GM23338 (cell line): ENCODE results near the gene BMP5. TPM values are rescaled to one million over a fixed set of nuclear protein-coding genes. Genes with fewer than 3 reads are reported as not detected.

ENCODE experiments used
- ATAC-seq: fragments of 200-7000 bp; cut with Tn5 transposase; 3 replicates; pipeline ENCODE4 v1.9.1; 2020
- DNase-seq: peaks from one replicate; pipeline ENCODE4 v3.0.0-alpha.2; 2015; ENCODE audit warnings: low spot score
- H2AFZ ChIP-seq: fragments of 200-600 bp; sonication (generic); 2 replicates; pipeline ENCODE4 v1.8.0; 2016; ENCODE audit warnings: antibody characterized with exemption, mild to moderate bottlenecking, moderate library complexity
- H3F3A ChIP-seq: fragments of 200-600 bp; sonication (generic); replicated peaks from 2 replicates; pipeline ENCODE4 v1.8.0; 2017; ENCODE audit warnings: antibody characterized with exemption, mixed run types, low read depth
- H3K27ac ChIP-seq: fragments of 200-600 bp; sonication (generic); 2 replicates; pipeline ENCODE4 v1.6.1; 2016; ENCODE audit warnings: low read depth
- H3K27me3 ChIP-seq: fragments of 200-600 bp; sonication (generic); 2 replicates; pipeline ENCODE4 v1.8.0; 2016; ENCODE audit warnings: mild to moderate bottlenecking, mixed run types, moderate library complexity; ENCODE audit not compliant: insufficient read depth
- H3K36me3 ChIP-seq: fragments of 200-600 bp; sonication (generic); 2 replicates; pipeline ENCODE4 v1.8.0; 2016; ENCODE audit warnings: mild to moderate bottlenecking; ENCODE audit not compliant: insufficient read depth
- H3K4me1 ChIP-seq: fragments of 200-600 bp; sonication (generic); 2 replicates; pipeline ENCODE4 v1.8.0; 2016; ENCODE audit warnings: mild to moderate bottlenecking, moderate library complexity; ENCODE audit not compliant: insufficient read depth
- H3K4me2 ChIP-seq: fragments of 200-600 bp; sonication (generic); 2 replicates; pipeline ENCODE4 v1.7.1; 2017; ENCODE audit warnings: mixed run types
- H3K4me3 ChIP-seq: fragments of 200-600 bp; sonication (generic); 2 replicates; pipeline ENCODE4 v1.6.1; 2016; ENCODE audit warnings: mixed run types
- H3K79me2 ChIP-seq: fragments of 200-600 bp; sonication (generic); replicated peaks from 2 replicates; pipeline ENCODE4 v1.8.0; 2017; ENCODE audit warnings: mild to moderate bottlenecking; ENCODE audit not compliant: insufficient read depth
- H3K9me2 ChIP-seq: fragments of 200-600 bp; sonication (generic); 2 replicates; pipeline ENCODE4 v1.8.0; 2017; ENCODE audit not compliant: insufficient read depth
- H4K20me1 ChIP-seq: fragments of 200-600 bp; sonication (generic); replicated peaks from 2 replicates; pipeline ENCODE4 v1.8.0; 2017; ENCODE audit warnings: mild to moderate bottlenecking; ENCODE audit not compliant: insufficient read depth
- H3K27ac Mint-ChIP-seq: 2 replicates; pipeline ENCODE4 v1.8.0; 2020; ENCODE audit warnings: inconsistent platforms, mild to moderate bottlenecking, moderate library complexity, mixed read lengths
- H3K27me3 Mint-ChIP-seq: 3 replicates; pipeline ENCODE4 v1.8.0; 2022; ENCODE audit warnings: low read depth, mild to moderate bottlenecking, moderate library complexity, mixed read lengths, inconsistent platforms; ENCODE audit not compliant: insufficient read depth, poor library complexity
- H3K36me3 Mint-ChIP-seq: 3 replicates; pipeline ENCODE4 v1.8.0; 2021; ENCODE audit warnings: low read depth, mild to moderate bottlenecking, inconsistent platforms, moderate library complexity, mixed read lengths
- H3K4me1 Mint-ChIP-seq: 3 replicates; pipeline ENCODE4 v1.8.0; 2020; ENCODE audit warnings: mild to moderate bottlenecking, inconsistent platforms, mixed read lengths
- H3K4me3 Mint-ChIP-seq: 3 replicates; pipeline ENCODE4 v1.8.0; 2021; ENCODE audit warnings: moderate library complexity, mild to moderate bottlenecking, inconsistent platforms, mixed read lengths
- H3K9me3 Mint-ChIP-seq: 3 replicates; pipeline ENCODE4 v1.8.0; 2020; ENCODE audit warnings: moderate library complexity, mild to moderate bottlenecking, inconsistent platforms, mixed read lengths
- CREB1 ChIP-seq: fragments of 250-450 bp; sonication (Bioruptor Pico); IDR thresholded peaks from 2 replicates; pipeline ENCODE4 v1.5.0; 2020; ENCODE audit warnings: low read depth, mild to moderate bottlenecking, moderate library complexity
- CTCF ChIP-seq, 2 experiments: fragments of 200-600 bp in 1 of 2; sonication (generic) in 1 of 2; conservative IDR thresholded peaks; 2 replicates each; pipeline versions ENCODE4 v1.5.1 to v1.6.1; 2016 to 2017; ENCODE audit warnings: antibody characterized with exemption in 2 of 2, low read depth in 2 of 2, mild to moderate bottlenecking in 2 of 2, moderate library complexity in 1 of 2
- ETS1 ChIP-seq: IDR thresholded peaks from 2 replicates; pipeline ENCODE4 v1.6.1; 2016; ENCODE audit warnings: antibody characterized with exemption
- EZH2 ChIP-seq: fragments of 200-600 bp; sonication (generic); IDR thresholded peaks from one replicate; pipeline ENCODE4 v1.8.0; 2017; ENCODE audit warnings: antibody characterized with exemption, mild to moderate bottlenecking, low read depth; ENCODE audit not compliant: unreplicated experiment
- JUNB ChIP-seq: IDR thresholded peaks from one replicate; pipeline ENCODE4 v1.6.1; 2016; ENCODE audit warnings: antibody characterized with exemption; ENCODE audit not compliant: unreplicated experiment
- NANOG ChIP-seq: IDR thresholded peaks from 2 replicates; pipeline ENCODE4 v1.6.1; 2016; ENCODE audit warnings: antibody characterized with exemption, borderline replicate concordance
- POLR2AphosphoS5 ChIP-seq: IDR thresholded peaks from 2 replicates; pipeline ENCODE4 v1.6.1; 2016; ENCODE audit warnings: antibody characterized with exemption, low read depth
- REST ChIP-seq: IDR thresholded peaks from one replicate; pipeline ENCODE4 v1.6.1; 2018; ENCODE audit warnings: antibody characterized with exemption; ENCODE audit not compliant: unreplicated experiment
- STAT1 ChIP-seq: IDR thresholded peaks from one replicate; pipeline ENCODE4 v1.6.1; 2016; ENCODE audit warnings: antibody characterized with exemption; ENCODE audit not compliant: unreplicated experiment
- ZNF114 ChIP-seq: fragments of 250-450 bp; sonication (Bioruptor Pico); IDR thresholded peaks from 2 replicates; pipeline ENCODE4 v1.5.0; 2020; ENCODE audit warnings: mild to moderate bottlenecking, moderate library complexity
- ZNF331 ChIP-seq: fragments of 250-450 bp; sonication (Bioruptor Pico); IDR thresholded peaks from 2 replicates; pipeline ENCODE4 v1.5.0; 2020; ENCODE audit warnings: low read depth, mild to moderate bottlenecking, moderate library complexity
- polyA plus RNA-seq: library from polyadenylated mRNA; unstranded; fragments of >200 nt; fragmentation: Nextera tagmentation; extraction: Ambion mirVana; gene quantifications from 2 replicates; pipeline ENCODE4 v1.2.1, GENCODE V29; 2016
- total RNA-seq: library from RNA; depleted of rRNA; stranded (reverse); fragments of >200 nt; shearing (Covaris generic); gene quantifications from 2 replicates; pipeline ENCODE4 v1.2.3, GENCODE V29; 2014

The BMP5 gene
- total and polyA plus RNA-seq, 2 experiments from 2014 or later: 0.06 to 0.07 TPM

- TF ChIP-seq REST: no peak
- no peak for TF ChIP-seq NANOG
- no peak for TF ChIP-seq CTCF (conservative IDR thresholded peaks at IDR 0.05; ENCODE audit: low read depth in 2 of 2)
- TF ChIP-seq STAT1: no peak
- TF ChIP-seq ZNF331: no peak
- no peak for TF ChIP-seq JUNB
- no peak for TF ChIP-seq POLR2AphosphoS5
- no peak for TF ChIP-seq EZH2
- TF ChIP-seq CREB1 (CRISPR knock-in tag): no peak
Observed at GRCh38 chr6:55826941-55827340, 48.4 kb downstream of the BMP5 start (continued).

GRCh38 chr6:55825402-55826051 lies 49.9 kb downstream of the BMP5 start:
- peaks cover 6% of the 10 kb centered on the region; the same call in 2 of the 3 replicates for H3K4me1 Mint-ChIP-seq
- Histone ChIP-seq H3K4me1 (no peaks in the 10 kb centered on the region), H3K9me2 (no peaks in the 10 kb centered on the region), H3F3A (no peaks in the 10 kb centered on the region), H3K36me3 (no peaks in the 10 kb centered on the region), H3K4me3 (no peak overlapping the region), H3K79me2 (no peaks in the 10 kb centered on the region), H3K27me3 (no peaks in the 10 kb centered on the region), H4K20me1 (no peaks in the 10 kb centered on the region), H2AFZ (no peak overlapping the region), H3K4me2 (no peak overlapping the region), H3K27ac (no peak overlapping the region)
- H3K9me3 Mint-ChIP-seq: no peaks in the 10 kb centered on the region
- H3K4me3 Mint-ChIP-seq: no peak overlapping the region
- H3K36me3 Mint-ChIP-seq: no peaks in the 10 kb centered on the region
- ATAC-seq: no peak
- no peaks in the 10 kb centered on the region for H3K27me3 Mint-ChIP-seq
- no peak overlapping the region for H3K27ac Mint-ChIP-seq
- no peak for DNase-seq
- TF ChIP-seq ZNF331: no peak
- no peak for TF ChIP-seq ETS1
- no peak for TF ChIP-seq CTCF (conservative IDR thresholded peaks at IDR 0.05; ENCODE audit: low read depth in 2 of 2)
- TF ChIP-seq CREB1 (CRISPR knock-in tag): no peak
- no peak for TF ChIP-seq STAT1
- TF ChIP-seq ZNF114 (CRISPR knock-in tag): no peak
